CD14-positive monocyte (primary cell): ENCODE results near the gene INHA. TPM values are rescaled to one million over a fixed set of nuclear protein-coding genes. Genes with fewer than 3 reads are reported as not detected.

ENCODE experiments used
- DNase-seq, 3 donors: peaks; one replicate each; pipeline ENCODE4 v3.0.0-alpha.2; 2011 to 2022
- H2AFZ ChIP-seq: 2 replicates; pipeline ENCODE4 v1.6.0; 2012; ENCODE audit warnings: mild to moderate bottlenecking, low read depth, low read length, inconsistent platforms; ENCODE audit not compliant: insufficient read depth, poor library complexity, severe bottlenecking
- H3K27ac ChIP-seq, 2 donors: 1 replicate in 1 of 2; 2 replicates in 1 of 2; pipeline ENCODE4 v1.5.1; 2012 to 2013; ENCODE audit warnings: low read length in 2 of 2, control low read depth in 1 of 2, inconsistent platforms in 1 of 2, low read depth in 1 of 2, mild to moderate bottlenecking in 1 of 2
- H3K27me3 ChIP-seq, 2 donors: one replicate each; pipeline versions ENCODE4 v1.6.0 to v1.6.1; 2011 to 2013; ENCODE audit warnings: low read length in 2 of 2; ENCODE audit not compliant: control insufficient read depth in 2 of 2, insufficient read depth in 2 of 2
- H3K36me3 ChIP-seq, 2 donors: replicated peaks in 1 of 2; 1 replicate in 1 of 2; 2 replicates in 1 of 2; pipeline versions ENCODE4 v1.5.1 to v1.6.1; 2012 to 2013; ENCODE audit warnings: low read length in 2 of 2, control low read depth in 1 of 2, inconsistent platforms in 1 of 2, mild to moderate bottlenecking in 1 of 2; ENCODE audit not compliant: insufficient read depth in 2 of 2, control insufficient read depth in 1 of 2
- H3K4me1 ChIP-seq, 2 donors: 1 replicate in 1 of 2; 2 replicates in 1 of 2; pipeline versions ENCODE4 v1.5.1 to v1.6.1; 2012 to 2013; ENCODE audit warnings: low read length in 2 of 2, control low read depth in 1 of 2, inconsistent platforms in 1 of 2, mild to moderate bottlenecking in 1 of 2, moderate library complexity in 1 of 2; ENCODE audit not compliant: insufficient read depth in 2 of 2, control insufficient read depth in 1 of 2
- H3K4me2 ChIP-seq: replicated peaks from 2 replicates; pipeline ENCODE3; 2012; ENCODE audit warnings: low read length, moderate library complexity, mild to moderate bottlenecking; ENCODE audit not compliant: poor library complexity, severe bottlenecking; ENCODE audit errors: extremely low read depth
- H3K4me3 ChIP-seq, 3 experiments: fragments of 200-600 bp in 1 of 3; sonication (generic) in 1 of 3; replicated peaks in 1 of 3; 1 replicate in 2 of 3; 2 replicates in 1 of 3; pipeline ENCODE4 v1.5.1; 2011 to 2013; ENCODE audit warnings: low read length in 3 of 3, mild to moderate bottlenecking in 3 of 3, control low read depth in 2 of 3, low read depth in 2 of 3, inconsistent platforms in 1 of 3, moderate library complexity in 1 of 3
- H3K79me2 ChIP-seq: 2 replicates; pipeline ENCODE4 v1.6.0; 2012; ENCODE audit warnings: mild to moderate bottlenecking, control low read depth, inconsistent platforms, low read length, moderate library complexity; ENCODE audit not compliant: insufficient read depth
- H3K9ac ChIP-seq: 2 replicates; pipeline ENCODE4 v1.6.0; 2017; ENCODE audit warnings: low read length, mild to moderate bottlenecking; ENCODE audit not compliant: insufficient read depth, poor library complexity, severe bottlenecking
- H3K9me3 ChIP-seq, 2 donors: replicated peaks in 1 of 2; 1 replicate in 1 of 2; 2 replicates in 1 of 2; pipeline versions ENCODE4 v1.5.1 to v1.6.1; 2012 to 2013; ENCODE audit warnings: low read length in 2 of 2, control low read depth in 1 of 2; ENCODE audit not compliant: control insufficient read depth in 1 of 2, insufficient read depth in 1 of 2
- H4K20me1 ChIP-seq: 2 replicates; pipeline ENCODE4 v1.6.0; 2012; ENCODE audit warnings: mild to moderate bottlenecking, low read length, control low read depth, moderate library complexity; ENCODE audit not compliant: insufficient read depth
- H3K27ac Mint-ChIP-seq, 7 donors: one replicate each; pipeline ENCODE4 v1.8.0; 2020; ENCODE audit warnings: mild to moderate bottlenecking in 7 of 7, mixed read lengths in 7 of 7, moderate library complexity in 6 of 7, inconsistent platforms in 2 of 7
- H3K27me3 Mint-ChIP-seq, 3 donors: one replicate each; pipeline ENCODE4 v1.8.0; 2021 to 2022; ENCODE audit warnings: low read depth in 3 of 3, mild to moderate bottlenecking in 3 of 3, mixed read lengths in 3 of 3, moderate library complexity in 3 of 3, inconsistent platforms in 1 of 3
- H3K36me3 Mint-ChIP-seq, 2 donors: one replicate each; pipeline ENCODE4 v1.8.0; 2020; ENCODE audit warnings: mixed read lengths in 2 of 2, inconsistent platforms in 1 of 2, mild to moderate bottlenecking in 1 of 2
- H3K4me1 Mint-ChIP-seq: one replicate; pipeline ENCODE4 v1.8.0; 2020; ENCODE audit warnings: mild to moderate bottlenecking, mixed read lengths
- H3K4me3 Mint-ChIP-seq, 2 donors: one replicate each; pipeline ENCODE4 v1.8.0; 2020; ENCODE audit warnings: mild to moderate bottlenecking in 2 of 2, mixed read lengths in 2 of 2, moderate library complexity in 1 of 2
- H3K9me3 Mint-ChIP-seq, 7 donors: one replicate each; pipeline ENCODE4 v1.8.0; 2020 to 2022; ENCODE audit warnings: mixed read lengths in 7 of 7, mild to moderate bottlenecking in 6 of 7, moderate library complexity in 6 of 7, inconsistent platforms in 2 of 7
- CTCF ChIP-seq: fragments of 200-600 bp; IDR thresholded peaks from one replicate; pipeline ENCODE4 v1.8.0; 2022; ENCODE audit warnings: antibody characterized with exemption, mild to moderate bottlenecking
- WGBS: methylation state at CpG from one replicate; pipeline ENCODE4 v1.1.5; 2013; ENCODE audit warnings: missing lambda C conversion rate; ENCODE audit not compliant: insufficient coverage; 5-methylcytosine and 5-hydroxymethylcytosine counted together
- intact Hi-C, 2 donors: fragments of 100-400 bp; cut with micrococcal nuclease; formaldehyde crosslinking; loops; one replicate each; pipeline versions ENCODE4 v1.15.0 to v1.15.1; 2023
- polyA plus RNA-seq, 3 donors: library from polyadenylated mRNA; depleted of rRNA in 1 of 3; unstranded in 2 of 3; stranded (reverse) in 1 of 3; fragments of 300-500 nt in 2 of 3; fragments of >200 nt in 1 of 3; fragmentation: Illumina TruSeq in 2 of 3; gene quantifications; 1 replicate in 2 of 3; 2 replicates in 1 of 3; pipeline ENCODE4 v1.2.3, GENCODE V29; 2012 to 2021

INHA gene
- polyA plus RNA-seq, 3 donors, result not detected

GRCh38 chr2:219560893-219561178 lies 11.3 kb upstream of the INHA start:
- no peak for DNase-seq
- no peaks in the 10 kb centered on the region for H3K9me3 ChIP-seq
- WGBS, result 91% methylated on average over 3 of the region's 3 CpGs
- TF ChIP-seq CTCF, result no peak
- Mint-ChIP-seq H3K27ac (no peak overlapping the region), H3K4me1 (no peaks in the 10 kb centered on the region), H3K36me3 (no peaks in the 10 kb centered on the region), H3K9me3 (no peaks in the 10 kb centered on the region), H3K4me3 (no peak overlapping the region), H3K27me3 (peaks cover 0 to 4% (median 0%) of the 10 kb centered on the region in 3 donors)
- H2AFZ ChIP-seq, result no peak overlapping the region
- H3K27me3 ChIP-seq, result no peaks in the 10 kb centered on the region
- H3K4me2 ChIP-seq, result no peak overlapping the region
- no peaks in the 10 kb centered on the region for H3K36me3 ChIP-seq
- no peak overlapping the region for H3K27ac ChIP-seq
- H4K20me1 ChIP-seq, result no peaks in the 10 kb centered on the region
- no peak overlapping the region for H3K4me3 ChIP-seq
- H3K79me2 ChIP-seq, result no peaks in the 10 kb centered on the region
- intact Hi-C loops, result no loop called here
- H3K4me1 ChIP-seq, result no peaks in the 10 kb centered on the region
- H3K9ac ChIP-seq, result no peak overlapping the region

GRCh38 chr2:219561179-219562048 lies 10.7 kb upstream of the INHA start:
- intact Hi-C loops, result no loop called here
- Mint-ChIP-seq H3K4me1 (no peaks in the 10 kb centered on the region), H3K27me3 (peaks cover 0 to 2% (median 0%) of the 10 kb centered on the region in 3 donors), H3K4me3 (no peak overlapping the region), H3K9me3 (no peaks in the 10 kb centered on the region), H3K36me3 (no peaks in the 10 kb centered on the region), H3K27ac (no peak overlapping the region)
- no peaks in the 10 kb centered on the region for H3K36me3 ChIP-seq
- no peak overlapping the region for H3K9ac ChIP-seq
- WGBS, result 91% methylated on average over 14 of the region's 24 CpGs
- H3K79me2 ChIP-seq, result no peaks in the 10 kb centered on the region
- H4K20me1 ChIP-seq, result no peaks in the 10 kb centered on the region
- H3K4me2 ChIP-seq, result no peak overlapping the region
- TF ChIP-seq CTCF, result no peak
- no peak overlapping the region for H2AFZ ChIP-seq
- no peak overlapping the region for H3K4me3 ChIP-seq
- no peaks in the 10 kb centered on the region for H3K9me3 ChIP-seq
- H3K27ac ChIP-seq, result no peak overlapping the region
- no peaks in the 10 kb centered on the region for H3K4me1 ChIP-seq
- DNase-seq, result no peak
- no peaks in the 10 kb centered on the region for H3K27me3 ChIP-seq
